T-cell (primary cell): ENCODE measurements around the gene ENC1. TPM values are rescaled to one million over a fixed set of nuclear protein-coding genes. Genes with fewer than 3 reads are reported as not detected.
A peak's percentile ranks its signal among the peaks of the same experiment; 100 is the strongest.
"Not testable (repeated sequence)": the region's sequence is repeated elsewhere in the genome, so short reads cannot be mapped to it uniquely, and the experiment has no call there.

Experiments used
- ATAC-seq, 4 experiments: fragments of 200-7000 bp in 3 of 4; fragments of 150-1000 bp in 1 of 4; cut with Tn5 transposase; replicated peaks in 1 of 4; 1 replicate in 3 of 4; 2 replicates in 1 of 4; pipeline ENCODE4 v1.10.0; 2021; ENCODE audit warnings: moderate library complexity in 3 of 4, mild to moderate bottlenecking in 2 of 4, moderate number of reproducible peaks in 1 of 4
- CTCF ChIA-PET, 2 donors: fragments of 300-600 bp; sonication (Branson Sonifier 250); formaldehyde crosslinking; loops; one replicate each; lab custom pipeline; 2022; ENCODE audit warnings: antibody characterized with exemption in 2 of 2; lab: Charles Lee
- POLR2A ChIA-PET, 2 donors: fragments of 300-600 bp; sonication (Branson Sonifier 250); formaldehyde crosslinking; loops; one replicate each; lab custom pipeline; 2022; ENCODE audit warnings: antibody characterized with exemption in 2 of 2; lab: Charles Lee
- DNase-seq, 35 experiments: peaks; one replicate each; pipeline versions ENCODE4 v3.0.0 to v3.0.0-alpha.2; 2013 to 2023
- H3K27ac ChIP-seq: one replicate; pipeline ENCODE4 v1.5.1; 2013; ENCODE audit warnings: low read length
- H3K27me3 ChIP-seq, 2 experiments: replicated peaks in 1 of 2; 1 replicate in 1 of 2; 2 replicates in 1 of 2; pipeline versions ENCODE4 v1.6.1 to v1.7.0; 2013; ENCODE audit warnings: low read length in 1 of 2, mixed read lengths in 1 of 2; ENCODE audit not compliant: control insufficient read depth in 2 of 2, insufficient read depth in 2 of 2; ENCODE audit errors: extremely low read depth in 1 of 2
- H3K36me3 ChIP-seq, 2 donors: 1 replicate in 1 of 2; 2 replicates in 1 of 2; pipeline versions ENCODE4 v1.6.1 to v1.7.0; 2013; ENCODE audit warnings: low read length in 1 of 2; ENCODE audit not compliant: control insufficient read depth in 2 of 2, insufficient read depth in 1 of 2; ENCODE audit errors: extremely low read depth in 1 of 2
- H3K4me1 ChIP-seq, 2 experiments: 1 replicate in 1 of 2; 2 replicates in 1 of 2; pipeline versions ENCODE4 v1.6.1 to v1.7.0; 2013; ENCODE audit warnings: low read length in 2 of 2, mixed read lengths in 1 of 2; ENCODE audit not compliant: insufficient read depth in 2 of 2, control insufficient read depth in 1 of 2; ENCODE audit errors: extremely low read depth in 1 of 2
- H3K4me3 ChIP-seq, 2 donors: 1 replicate in 1 of 2; 2 replicates in 1 of 2; pipeline versions ENCODE4 v1.5.1 to v1.7.0; 2013; ENCODE audit warnings: mild to moderate bottlenecking in 2 of 2, low read length in 1 of 2, moderate library complexity in 1 of 2; ENCODE audit not compliant: control insufficient read depth in 1 of 2; ENCODE audit errors: extremely low read depth in 1 of 2
- H3K9me3 ChIP-seq: 2 replicates; pipeline ENCODE4 v1.7.0; 2013
- H3K27ac Mint-ChIP-seq, 2 donors: one replicate each; pipeline ENCODE4 v1.8.0; 2020 to 2021; ENCODE audit warnings: mild to moderate bottlenecking in 2 of 2, mixed read lengths in 2 of 2
- H3K27me3 Mint-ChIP-seq, 2 donors: one replicate each; pipeline ENCODE4 v1.8.0; 2021 to 2022; ENCODE audit warnings: mixed read lengths in 2 of 2
- H3K36me3 Mint-ChIP-seq: one replicate; pipeline ENCODE4 v1.8.0; 2021; ENCODE audit warnings: mixed read lengths
- H3K4me1 Mint-ChIP-seq, 3 donors: one replicate each; pipeline ENCODE4 v1.8.0; 2020 to 2022; ENCODE audit warnings: mixed read lengths in 3 of 3, mild to moderate bottlenecking in 1 of 3
- H3K4me3 Mint-ChIP-seq, 3 donors: one replicate each; pipeline ENCODE4 v1.8.0; 2020 to 2022; ENCODE audit warnings: mild to moderate bottlenecking in 3 of 3, mixed read lengths in 3 of 3, moderate library complexity in 3 of 3
- H3K9me3 Mint-ChIP-seq, 3 donors: one replicate each; pipeline ENCODE4 v1.8.0; 2020 to 2022; ENCODE audit warnings: mixed read lengths in 3 of 3
- WGBS: methylation state at CpG from one replicate; pipeline ENCODE4 v1.1.5; 2013; ENCODE audit warnings: missing lambda C conversion rate; ENCODE audit not compliant: insufficient coverage; 5-methylcytosine and 5-hydroxymethylcytosine counted together
- total RNA-seq, 35 experiments: library from RNA in 6 of 35; stranded (reverse) in 6 of 35; fragments of 120-200 nt in 1 of 35; gene quantifications; one replicate each; pipeline versions ENCODE4 v1.2.1 to v1.2.4 and lab custom pipeline; 2013 to 2026

ENC1 gene
- total RNA-seq, 5 donors from 2014 or later (not counting 1 experiment from before 2014, with no cell fraction given) = 0.70 to 21.0 (median 2.7) TPM

DNA sequence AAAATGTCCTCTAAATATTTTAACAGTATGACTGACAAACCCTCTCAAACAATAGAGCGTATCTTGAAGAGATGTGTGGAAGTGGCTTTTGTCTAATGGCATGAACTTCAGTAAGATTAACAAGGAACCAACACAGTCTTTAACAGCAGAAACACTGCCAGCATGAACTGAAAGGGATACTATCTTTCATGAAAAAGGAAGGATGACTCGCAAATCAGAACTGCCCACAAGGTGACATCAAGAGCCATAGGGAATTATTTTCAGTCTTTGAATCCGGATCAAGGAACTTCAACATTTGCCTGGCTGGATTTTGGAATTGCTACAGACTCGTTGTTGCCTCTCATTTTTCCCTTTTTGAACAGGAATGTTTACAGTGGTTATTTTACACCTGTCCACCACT is 39.4 kb upstream of the ENC1 start:
- H3K4me1 ChIP-seq = peaks cover 0 to 9% of the 10 kb centered on the region in 2 experiments
- CTCF ChIA-PET = no interaction called here
- no peaks in the 10 kb centered on the region for H3K9me3 Mint-ChIP-seq
- peaks cover 0 to 6% (median 4%) of the 10 kb centered on the region in 3 donors for H3K4me1 Mint-ChIP-seq
- H3K9me3 ChIP-seq = no peaks in the 10 kb centered on the region
- DNase-seq = no peak
- H3K27ac ChIP-seq = no peak overlapping the region
- H3K36me3 Mint-ChIP-seq = no peaks in the 10 kb centered on the region
- no peak for ATAC-seq
- no peak overlapping the region for H3K27ac Mint-ChIP-seq
- no peak overlapping the region for H3K4me3 Mint-ChIP-seq
- no peaks in the 10 kb centered on the region for H3K36me3 ChIP-seq
- no peak overlapping the region for H3K4me3 ChIP-seq
- POLR2A ChIA-PET = no interaction called here
- no CpG with 5 or more reads among the region's 4 CpGs for WGBS
- peaks cover 0 to 2% of the 10 kb centered on the region in 2 experiments for H3K27me3 ChIP-seq
- peaks cover 4% of the 10 kb centered on the region in 2 donors for H3K27me3 Mint-ChIP-seq

DNA sequence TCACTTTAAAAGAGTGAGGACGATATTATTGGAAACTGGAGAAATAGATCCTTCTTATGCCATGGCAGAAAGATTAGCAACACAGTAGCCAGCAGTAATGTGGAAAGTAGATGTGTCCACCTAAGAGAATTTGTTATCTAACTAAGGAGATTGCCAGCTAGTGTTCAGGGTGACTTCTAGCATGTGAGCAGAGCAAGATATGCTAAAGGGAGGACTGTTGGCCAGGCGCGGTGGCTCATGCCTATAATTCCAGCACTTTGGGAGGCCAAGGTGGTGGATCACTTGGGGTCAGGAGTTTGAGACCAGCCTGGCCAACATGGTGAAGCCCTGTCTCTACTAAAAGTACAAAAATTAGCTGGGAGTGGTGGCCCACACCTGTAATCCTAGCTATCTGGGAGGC is 38.8 kb upstream of the ENC1 start:
- H3K4me3 ChIP-seq, H3K9me3 ChIP-seq, H3K4me3 Mint-ChIP-seq, H3K9me3 Mint-ChIP-seq, H3K27me3 ChIP-seq, H3K27ac Mint-ChIP-seq, H3K4me1 ChIP-seq, ATAC-seq, CTCF ChIA-PET, DNase-seq, H3K27ac ChIP-seq, H3K27me3 Mint-ChIP-seq, H3K36me3 Mint-ChIP-seq, H3K4me1 Mint-ChIP-seq, H3K36me3 ChIP-seq, POLR2A ChIA-PET: not testable (repeated sequence)
- 86% methylated on average over 3 of the region's 3 CpGs for WGBS

DNA sequence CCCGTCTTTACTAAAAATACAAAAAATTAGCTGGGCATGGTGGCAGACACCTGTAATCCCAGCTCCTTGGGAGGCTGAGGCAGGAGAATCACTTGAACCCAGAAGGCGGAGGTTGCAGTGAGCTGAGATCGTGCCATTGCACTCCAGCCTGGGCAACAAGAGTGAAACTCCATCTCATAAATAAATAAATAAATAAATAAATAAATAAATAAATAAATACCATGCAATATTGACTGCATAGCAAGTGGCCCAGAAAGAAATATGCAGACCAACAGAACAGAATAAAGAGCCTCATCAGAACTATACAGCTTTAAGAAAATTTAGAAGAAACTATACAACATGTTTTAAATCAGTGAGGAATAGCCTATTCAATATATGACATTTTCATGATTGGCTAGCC is 37.6 kb upstream of the ENC1 start:
- H3K9me3 Mint-ChIP-seq, H3K36me3 ChIP-seq, H3K4me1 ChIP-seq, H3K36me3 Mint-ChIP-seq, H3K9me3 ChIP-seq, H3K27me3 ChIP-seq, H3K4me3 ChIP-seq, H3K27ac Mint-ChIP-seq, H3K27ac ChIP-seq, DNase-seq, ATAC-seq, H3K4me3 Mint-ChIP-seq, H3K4me1 Mint-ChIP-seq, H3K27me3 Mint-ChIP-seq: not testable (repeated sequence)
- POLR2A ChIA-PET = interaction anchor here in 1 of 2 donors (0.7 kb wide), 2 partner anchors 21 to 560 kb away, joined by 3 to 4 read pairs; no protein-coding TSS in a partner anchor
- CTCF ChIA-PET = interaction anchor here in 1 of 2 donors (0.6 kb wide), 2 partner anchors 565 to 773 kb away, joined by 3 read pairs; no protein-coding TSS in a partner anchor
- WGBS = no CpG with 5 or more reads among the region's 3 CpGs

DNA sequence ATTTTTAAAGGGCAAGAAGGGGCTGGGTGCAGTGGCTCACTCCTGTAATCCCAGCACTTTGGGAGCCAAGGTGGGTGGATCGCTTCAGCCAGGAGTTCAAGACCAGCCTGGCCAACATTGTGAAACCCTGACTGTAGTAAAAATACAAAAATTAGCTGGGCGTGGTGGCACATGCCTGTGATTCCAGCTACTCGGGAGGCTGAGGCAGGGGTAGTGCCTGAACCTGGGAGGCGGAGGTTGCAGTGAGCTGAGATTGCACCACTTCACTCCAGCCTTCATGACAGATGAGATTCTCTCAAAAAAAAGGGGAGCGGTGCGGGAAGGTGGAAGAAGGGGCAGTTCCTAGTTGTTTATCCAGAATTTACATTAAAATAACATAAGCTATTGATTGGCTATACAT is 35.9 kb upstream of the ENC1 start:
- H3K4me3 ChIP-seq, ATAC-seq, H3K36me3 Mint-ChIP-seq, H3K36me3 ChIP-seq, H3K4me3 Mint-ChIP-seq, H3K4me1 Mint-ChIP-seq, H3K9me3 Mint-ChIP-seq, H3K27me3 ChIP-seq, H3K27ac ChIP-seq, H3K4me1 ChIP-seq, H3K9me3 ChIP-seq, DNase-seq, H3K27ac Mint-ChIP-seq: not testable (repeated sequence)
- peaks cover 4 to 13% of the 10 kb centered on the region in 2 donors for H3K27me3 Mint-ChIP-seq
- ChIA-PET POLR2A (interaction anchor here in 1 of 2 donors (0.6 kb wide), 1 partner anchor 79 kb away, joined by 3 read pairs; no protein-coding TSS in a partner anchor), CTCF (interaction anchor here in 1 of 2 donors (0.6 kb wide), 1 partner anchor 699 kb away, joined by 4 read pairs; no protein-coding TSS in a partner anchor)
- 92% methylated on average over 2 of the region's 6 CpGs for WGBS

DNA sequence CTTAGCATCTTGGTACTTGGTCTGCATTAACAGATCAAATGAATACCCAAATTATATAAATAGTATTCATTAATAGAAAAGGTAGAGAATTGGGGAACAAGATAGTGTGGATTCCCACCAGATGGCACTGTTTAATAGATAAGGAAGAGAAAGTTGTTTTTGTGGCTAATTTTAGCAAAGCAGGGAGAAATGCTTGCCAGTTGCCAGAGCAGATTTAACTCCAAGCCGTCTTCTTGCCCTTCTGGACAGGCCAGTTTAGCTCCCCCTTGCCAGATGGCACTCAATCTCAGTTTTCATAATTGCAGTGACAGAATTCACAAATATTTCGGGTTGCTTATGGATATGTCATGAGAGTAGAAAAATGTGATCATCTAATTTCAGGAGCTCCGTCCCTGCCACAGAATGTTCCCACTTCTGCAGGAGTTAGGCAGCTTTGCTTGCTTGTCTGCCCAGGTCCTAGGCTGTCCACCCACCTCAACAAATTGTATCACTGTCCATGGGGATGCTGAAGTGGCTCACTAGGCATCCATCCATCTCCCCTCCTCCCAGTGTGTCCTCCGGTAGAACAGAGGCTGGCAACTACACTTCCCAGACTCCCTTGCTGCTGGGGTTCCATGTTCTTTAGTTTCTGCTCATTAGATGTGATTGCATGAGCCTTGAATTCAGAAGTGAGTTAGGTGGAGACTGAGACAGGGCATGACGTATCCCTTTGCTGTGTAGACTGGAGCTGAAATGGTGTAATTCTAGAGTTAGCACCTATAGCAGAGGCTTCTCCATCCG is 32.7 kb upstream of the ENC1 start:
- ChIA-PET POLR2A (no interaction called here), CTCF (interaction anchor here (0.6 to 0.7 kb wide), 2 partner anchors 12 to 17 kb away, joined by 3 read pairs; no protein-coding TSS in a partner anchor)
- Mint-ChIP-seq H3K4me3 (no peak overlapping the region), H3K27ac (no peak overlapping the region), H3K9me3 (no peaks in the 10 kb centered on the region), H3K27me3 (peaks cover 3 to 9% of the 10 kb centered on the region in 2 donors), H3K4me1 (no peaks in the 10 kb centered on the region), H3K36me3 (no peaks in the 10 kb centered on the region)
- ATAC-seq (no peak), DNase-seq (peak in 1 of 35 experiments; percentile 40)
- Histone ChIP-seq H3K27ac (no peak overlapping the region), H3K4me3 (no peak overlapping the region), H3K4me1 (no peaks in the 10 kb centered on the region), H3K36me3 (no peaks in the 10 kb centered on the region), H3K27me3 (peaks cover 0 to 13% of the 10 kb centered on the region in 2 experiments), H3K9me3 (no peaks in the 10 kb centered on the region)
- 56% methylated on average over 3 of the region's 6 CpGs for WGBS

DNA sequence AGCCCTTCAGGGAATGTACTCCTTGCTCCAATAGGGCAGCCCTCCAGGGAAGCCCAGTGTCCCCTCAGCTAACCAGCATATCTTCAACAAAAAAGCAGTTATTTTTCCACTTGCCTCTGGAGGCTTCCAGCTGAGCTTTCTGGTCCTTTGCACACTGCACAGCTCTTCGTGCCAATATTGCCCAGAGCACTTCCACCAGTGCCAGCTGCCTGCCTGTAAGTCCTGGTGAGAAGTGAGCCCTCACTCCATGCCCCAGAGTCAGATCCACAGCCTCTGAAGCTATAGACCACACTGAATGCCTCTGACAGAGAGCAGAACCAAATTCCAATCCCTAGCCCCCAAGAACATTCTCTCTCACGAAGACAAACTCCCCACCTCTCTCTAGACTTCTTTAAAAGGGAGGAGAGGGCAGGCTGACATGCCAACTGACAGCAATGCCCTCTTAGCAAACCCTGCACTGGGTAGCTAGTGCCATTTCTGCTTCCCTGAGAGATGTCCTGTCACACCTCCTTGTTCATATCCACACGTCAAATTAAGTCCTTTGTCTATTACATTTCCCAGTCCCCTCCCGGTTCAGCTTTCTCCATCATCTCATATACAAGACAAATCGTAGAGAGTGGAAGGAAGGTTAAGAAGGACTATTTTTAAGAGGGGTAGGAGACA is 31.8 kb upstream of the ENC1 start:
- no peaks in the 10 kb centered on the region for H3K36me3 Mint-ChIP-seq
- no peak overlapping the region for H3K27ac ChIP-seq
- ATAC-seq = no peak
- ChIA-PET POLR2A (no interaction called here), CTCF (interaction anchor here in 1 of 2 donors (0.5 to 0.7 kb wide), 2 partner anchors 18 to 613 kb away, joined by 3 to 4 read pairs; no protein-coding TSS in a partner anchor)
- no peaks in the 10 kb centered on the region for H3K4me1 Mint-ChIP-seq
- H3K27me3 Mint-ChIP-seq = peaks cover 3 to 9% of the 10 kb centered on the region in 2 donors
- DNase-seq = no peak
- H3K27me3 ChIP-seq = peaks cover 0 to 13% of the 10 kb centered on the region in 2 experiments
- no peak overlapping the region for H3K27ac Mint-ChIP-seq
- no peaks in the 10 kb centered on the region for H3K9me3 Mint-ChIP-seq
- H3K4me3 ChIP-seq = no peak overlapping the region
- no peaks in the 10 kb centered on the region for H3K9me3 ChIP-seq
- no peaks in the 10 kb centered on the region for H3K4me1 ChIP-seq
- no peaks in the 10 kb centered on the region for H3K36me3 ChIP-seq
- WGBS = 69% methylated on average over 1 of the region's 5 CpGs
- no peak overlapping the region for H3K4me3 Mint-ChIP-seq
